HEK293 (cell line): Measurements from ENCODE around the gene RASSF10.

ENCODE experiments used
- CTCF ChIA-PET: fragments of 350-600 bp; formaldehyde crosslinking; extraction: SDS; loops from one replicate; lab custom pipeline; 2021; ENCODE audit warnings: antibody characterized with exemption; lab: Yijun Ruan, JAX
- POLR2A ChIA-PET: fragments of 300-600 bp; formaldehyde crosslinking; extraction: SDS; loops from one replicate; lab custom pipeline; 2020; ENCODE audit warnings: antibody characterized with exemption, inconsistent platforms; lab: Yijun Ruan, JAX
- H3K27ac ChIP-seq: fragments of 200-500 bp; sonication (Bioruptor generic); 2 replicates; pipeline ENCODE4 v1.5.1; 2014; ENCODE audit warnings: low read depth, low read length, control low read depth, inconsistent platforms; ENCODE audit errors: extremely low read depth
- H3K36me3 ChIP-seq, 2 experiments: fragments of 200-500 bp in 1 of 2; sonication (Bioruptor generic) in 1 of 2; 1 replicate in 1 of 2; 2 replicates in 1 of 2; pipeline ENCODE4 v1.5.1; 2014 to 2017; ENCODE audit warnings: inconsistent platforms in 2 of 2, low read length in 2 of 2; ENCODE audit not compliant: control insufficient read depth in 2 of 2, insufficient read depth in 1 of 2
- H3K4me1 ChIP-seq: fragments of 200-500 bp; sonication (Bioruptor generic); 2 replicates; pipeline ENCODE4 v1.5.1; 2014; ENCODE audit warnings: mild to moderate bottlenecking, low read length, inconsistent platforms; ENCODE audit not compliant: control insufficient read depth, insufficient read depth
- H3K4me3 ChIP-seq: 2 replicates; pipeline ENCODE4 v1.5.1; 2011; ENCODE audit warnings: low read depth, mild to moderate bottlenecking, control low read depth, low read length, moderate library complexity
- H3K9me3 ChIP-seq: fragments of 200-500 bp; sonication (Bioruptor generic); 2 replicates; pipeline ENCODE4 v1.5.1; 2014; ENCODE audit warnings: low read depth, low read length, inconsistent platforms; ENCODE audit not compliant: control insufficient read depth, insufficient read depth
- ATF2 ChIP-seq: fragments of 450-650 bp; formaldehyde crosslinking; IDR thresholded peaks from 2 replicates; pipeline ENCODE4 v1.5.1; 2016; ENCODE audit warnings: missing biosample characterization, missing genetic modification characterization, low read depth
- BCL11A ChIP-seq: fragments of 450-650 bp; formaldehyde crosslinking; IDR thresholded peaks from 2 replicates; pipeline ENCODE4 v1.5.1; 2016; ENCODE audit warnings: low read depth, missing biosample characterization, missing genetic modification characterization
- GLI2 ChIP-seq: fragments of 450-650 bp; formaldehyde crosslinking; IDR thresholded peaks from 2 replicates; pipeline ENCODE4; 2017; ENCODE audit warnings: missing biosample characterization, missing genetic modification characterization, low read depth, borderline replicate concordance
- HOXD13 ChIP-seq: sonication (generic); formaldehyde crosslinking; IDR thresholded peaks from 2 replicates; pipeline ENCODE4 v1.8.0; 2022; ENCODE audit warnings: missing genetic modification reagents, borderline replicate concordance
- IKZF3 ChIP-seq: fragments of 450-650 bp; IDR thresholded peaks from 2 replicates; pipeline ENCODE4 v1.5.0; 2018; ENCODE audit warnings: missing biosample characterization, mild to moderate bottlenecking, missing genetic modification characterization, moderate library complexity
- KLF17 ChIP-seq: fragments of 450-650 bp; formaldehyde crosslinking; IDR thresholded peaks from 2 replicates; pipeline ENCODE4 v1.5.1; 2016; ENCODE audit warnings: missing biosample characterization, missing genetic modification characterization
- PRDM6 ChIP-seq: fragments of 450-650 bp; formaldehyde crosslinking; IDR thresholded peaks from 2 replicates; pipeline ENCODE4 v1.5.1; 2017; ENCODE audit warnings: missing biosample characterization, missing genetic modification characterization
- TCF7L2 ChIP-seq: IDR thresholded peaks from 2 replicates; pipeline ENCODE4 v1.6.1; 2011; ENCODE audit warnings: low read depth, mild to moderate bottlenecking, inconsistent platforms, low read length, moderate library complexity, borderline replicate concordance
- ZBTB21 ChIP-seq: fragments of 450-650 bp; formaldehyde crosslinking; IDR thresholded peaks from 2 replicates; pipeline ENCODE4 v1.5.1; 2017; ENCODE audit warnings: missing biosample characterization, missing genetic modification characterization
- ZFP41 ChIP-seq: fragments of 450-650 bp; formaldehyde crosslinking; IDR thresholded peaks from 2 replicates; pipeline ENCODE4 v1.5.1; 2016; ENCODE audit warnings: missing biosample characterization, missing genetic modification characterization, borderline replicate concordance
- ZNF138 ChIP-seq: fragments of 450-650 bp; formaldehyde crosslinking; IDR thresholded peaks from 2 replicates; pipeline ENCODE4 v1.5.1; 2016; ENCODE audit warnings: missing biosample characterization, missing genetic modification characterization, borderline replicate concordance
- ZNF148 ChIP-seq: fragments of 450-650 bp; formaldehyde crosslinking; IDR thresholded peaks from 2 replicates; pipeline ENCODE4 v1.5.0; 2017; ENCODE audit warnings: missing biosample characterization, missing genetic modification characterization, borderline replicate concordance
- ZNF239 ChIP-seq: fragments of 450-650 bp; formaldehyde crosslinking; IDR thresholded peaks from 2 replicates; pipeline ENCODE4 v1.5.1; 2016; ENCODE audit warnings: missing biosample characterization, missing genetic modification characterization
- ZNF248 ChIP-seq: fragments of 450-650 bp; formaldehyde crosslinking; IDR thresholded peaks from 2 replicates; pipeline ENCODE4 v1.5.1; 2017; ENCODE audit warnings: missing biosample characterization, missing genetic modification characterization
- ZNF266 ChIP-seq: fragments of 450-650 bp; formaldehyde crosslinking; IDR thresholded peaks from 2 replicates; pipeline ENCODE4 v1.5.1; 2016; ENCODE audit warnings: missing biosample characterization, missing genetic modification characterization, low read depth
- ZNF548 ChIP-seq: fragments of 450-650 bp; formaldehyde crosslinking; IDR thresholded peaks from 2 replicates; pipeline ENCODE4 v1.5.1; 2016; ENCODE audit warnings: missing biosample characterization, missing genetic modification characterization
- ZNF558 ChIP-seq: fragments of 450-650 bp; formaldehyde crosslinking; IDR thresholded peaks from 2 replicates; pipeline ENCODE4 v1.5.1; 2016; ENCODE audit warnings: missing biosample characterization, missing genetic modification characterization
- ZNF629 ChIP-seq: fragments of 450-650 bp; formaldehyde crosslinking; IDR thresholded peaks from 2 replicates; pipeline ENCODE4 v1.5.1; 2017; ENCODE audit warnings: missing biosample characterization, missing genetic modification characterization
- ZNF776 ChIP-seq: fragments of 450-650 bp; formaldehyde crosslinking; IDR thresholded peaks from 2 replicates; pipeline ENCODE4 v1.5.0; 2017; ENCODE audit warnings: missing biosample characterization, missing genetic modification characterization, borderline replicate concordance
- ZNF830 ChIP-seq: fragments of 450-650 bp; IDR thresholded peaks from 2 replicates; pipeline ENCODE4 v1.5.0; 2018; ENCODE audit warnings: missing biosample characterization, missing genetic modification characterization, low read depth, mild to moderate bottlenecking, moderate library complexity
- ZSCAN5A ChIP-seq: fragments of 450-650 bp; formaldehyde crosslinking; IDR thresholded peaks from 2 replicates; pipeline ENCODE4 v1.5.1; 2016; ENCODE audit warnings: missing biosample characterization, missing genetic modification characterization

Gene RASSF10

GRCh38 chr11:13023423-13023822, 14.3 kb downstream of the RASSF10 start:
- TF ChIP-seq BCL11A (tag by site-specific recombination), result no peak
- TF ChIP-seq PRDM6 (tag by site-specific recombination), result no peak
- no peak for TF ChIP-seq ZNF138
- no peak for TF ChIP-seq ZNF548 (tag by site-specific recombination)
- TF ChIP-seq HOXD13 (CRISPR knock-in tag), result no peak
- TF ChIP-seq KLF17 (tag by site-specific recombination), result no peak
- no peak for TF ChIP-seq ZNF558 (tag by site-specific recombination)
- no peak for TF ChIP-seq ZBTB21 (tag by site-specific recombination)
- TF ChIP-seq ZNF148, result no peak
- TF ChIP-seq ZNF239 (tag by site-specific recombination), result no peak
- no peak for TF ChIP-seq ZNF629 (tag by site-specific recombination)
- TF ChIP-seq ZNF266 (tag by site-specific recombination), result no peak
- no peak for TF ChIP-seq ZNF248 (tag by site-specific recombination)
- TF ChIP-seq GLI2, result no peak
- TF ChIP-seq IKZF3 (tag by site-specific recombination), result no peak
- no peaks in the 10 kb centered on the region for H3K9me3 ChIP-seq
- CTCF ChIA-PET, result no interaction called here
- no peaks in the 10 kb centered on the region for H3K4me1 ChIP-seq
- no peak overlapping the region for H3K27ac ChIP-seq
- H3K4me3 ChIP-seq, result no peak overlapping the region
- no peaks in the 10 kb centered on the region for H3K36me3 ChIP-seq
- POLR2A ChIA-PET, result interaction anchor here (0.6 kb wide), 1 partner anchor 14 kb away, joined by 5 read pairs; no protein-coding TSS in a partner anchor

- Histone ChIP-seq H3K9me3 (no peaks in the 10 kb centered on the region), H3K4me3 (no peak overlapping the region)
- no peak for TF ChIP-seq TCF7L2
- TF ChIP-seq, all 188 proteins: peak for 0
- ChIA-PET CTCF (no interaction called here), POLR2A (no interaction called here)
- no peaks in the 10 kb centered on the region for H3K36me3 ChIP-seq
- no peaks in the 10 kb centered on the region for H3K4me1 ChIP-seq
- no peak overlapping the region for H3K27ac ChIP-seq
These were observed 17.6 kb downstream of the RASSF10 start for GRCh38 chr11:13026722-13027121.

- ChIA-PET CTCF (no interaction called here), POLR2A (no interaction called here)
- no peak overlapping the region for H3K4me3 ChIP-seq
- H3K9me3 ChIP-seq, result no peaks in the 10 kb centered on the region
- no peaks in the 10 kb centered on the region for H3K36me3 ChIP-seq
- H3K4me1 ChIP-seq, result no peaks in the 10 kb centered on the region
- no peak overlapping the region for H3K27ac ChIP-seq
- TF ChIP-seq ZSCAN5A (no peak), ATF2 (tag by site-specific recombination) (no peak), ZFP41 (tag by site-specific recombination) (no peak), ZNF776 (tag by site-specific recombination) (no peak), ZNF830 (no peak), ZNF138 (no peak)
These were observed 19.2 kb downstream of the RASSF10 start for GRCh38 chr11:13028322-13028721.
